GM19452 (cell line): ENCODE results near the gene BABAM2.
"Not testable (repeated sequence)": the region's sequence is repeated elsewhere in the genome, so short reads cannot be mapped to it uniquely, and the experiment has no call there.

Experiments used
- ATAC-seq: cut with Tn5 transposase; IDR thresholded peaks from one replicate; pipeline ENCODE4 v1.9.1; 2021; ENCODE audit not compliant: unreplicated experiment

BABAM2 gene

DNA sequence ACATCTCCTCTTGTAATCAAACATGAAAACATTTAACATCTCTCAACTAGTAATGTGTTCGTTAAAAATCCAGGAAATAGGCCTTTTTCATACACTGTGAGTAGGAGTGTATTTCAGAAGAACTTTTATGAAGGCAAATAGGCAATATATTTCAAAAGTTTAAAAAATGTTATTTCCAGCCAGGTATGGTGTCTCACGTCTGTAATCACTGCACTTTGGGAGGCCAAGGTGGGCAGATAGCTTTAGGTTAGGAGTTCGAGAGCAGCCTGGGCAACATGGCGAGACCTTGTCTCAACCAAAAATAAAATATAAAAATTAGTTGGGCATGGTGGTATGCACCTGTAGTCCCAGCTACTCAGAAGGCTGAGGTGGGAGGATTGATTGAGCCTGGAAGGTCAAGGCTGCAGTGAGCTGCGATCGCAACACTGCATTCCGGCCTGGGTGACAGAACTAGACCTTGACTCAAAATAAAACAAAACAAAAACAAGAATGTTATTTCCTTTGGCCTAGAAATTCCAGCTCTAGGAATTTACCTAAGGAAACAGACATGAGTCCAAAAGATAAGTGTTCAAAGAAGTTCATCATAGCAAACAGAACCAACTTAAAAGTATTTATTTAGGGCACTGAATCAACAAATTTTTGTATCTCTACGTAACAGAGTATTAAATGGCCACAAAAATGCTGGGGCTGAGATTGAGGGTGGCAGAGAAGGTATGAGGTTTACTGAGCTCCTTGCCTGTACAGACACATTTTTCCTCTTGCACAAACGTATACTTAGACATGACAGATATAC, 15.2 kb upstream of the BABAM2 start:
- no peak for ATAC-seq

DNA sequence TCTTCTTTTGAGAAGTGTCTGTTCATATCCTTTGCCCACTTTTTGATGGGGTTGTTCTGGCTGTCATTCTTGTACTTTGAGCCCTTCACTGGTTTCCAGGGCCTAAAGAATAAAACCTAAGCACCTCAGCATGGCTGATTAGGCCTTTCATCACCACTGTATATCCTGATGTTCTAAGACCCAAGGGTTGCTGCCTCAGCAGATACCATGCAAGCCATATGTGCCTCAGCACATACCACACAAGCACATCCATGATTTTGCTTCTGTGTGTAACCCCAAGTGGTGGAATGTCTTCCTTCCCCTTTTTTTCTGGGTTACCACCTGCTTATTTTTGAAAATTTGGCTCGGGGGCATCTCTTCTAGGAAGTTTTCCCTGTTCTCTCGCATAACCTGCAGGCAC, 11.7 kb upstream of the BABAM2 start:
- ATAC-seq, result no peak

DNA sequence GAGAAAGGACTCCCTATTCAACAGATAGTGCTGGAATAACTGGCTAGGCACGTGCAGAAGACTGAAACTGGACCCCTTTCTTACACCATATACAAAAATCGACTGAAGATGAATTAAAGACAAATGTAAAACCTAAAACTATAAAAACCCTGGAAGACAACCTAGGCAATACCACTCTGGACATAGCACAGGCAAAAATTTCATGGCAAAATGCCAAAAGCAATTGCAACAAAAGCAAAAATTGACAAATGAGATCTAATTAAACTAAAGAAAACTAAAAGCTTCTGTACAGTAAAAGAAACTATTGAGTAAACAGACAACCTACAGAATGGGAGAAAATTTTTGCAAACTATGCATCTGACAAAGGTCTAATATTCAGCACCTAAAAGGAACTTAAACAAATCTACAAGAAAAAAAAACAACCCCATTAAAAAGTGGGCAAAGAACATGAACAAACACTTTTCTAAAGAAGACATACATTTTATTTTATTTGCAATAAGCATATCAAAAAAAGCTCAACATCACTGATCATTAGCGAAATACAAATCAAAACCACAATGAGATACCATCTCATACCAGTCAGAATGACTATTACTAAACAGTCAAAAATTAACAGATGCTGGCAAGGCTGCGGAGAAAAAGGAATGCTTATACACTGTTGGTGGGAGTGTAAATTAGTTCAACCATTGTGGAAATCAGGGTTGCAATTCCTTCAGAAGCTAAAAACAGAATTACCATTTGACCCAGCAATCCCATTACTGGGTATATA, 8.5 kb upstream of the BABAM2 start:
- ATAC-seq, result not testable (repeated sequence)

DNA sequence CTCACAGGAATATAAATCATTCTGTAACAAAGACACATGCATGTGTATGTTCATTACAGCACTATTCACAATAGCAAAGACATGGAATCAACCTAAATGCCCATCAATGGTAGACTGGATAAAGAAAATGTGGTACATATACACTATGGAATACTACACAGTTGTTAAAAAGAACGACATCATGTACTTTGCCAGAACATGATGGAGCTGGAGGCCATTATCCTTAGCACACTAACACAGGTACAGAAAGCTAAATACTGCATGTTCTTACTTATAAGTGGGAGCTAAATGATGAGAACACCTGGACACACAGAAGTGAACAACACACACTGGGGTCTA, 8.0 kb upstream of the BABAM2 start:
- ATAC-seq, result not testable (repeated sequence)

DNA sequence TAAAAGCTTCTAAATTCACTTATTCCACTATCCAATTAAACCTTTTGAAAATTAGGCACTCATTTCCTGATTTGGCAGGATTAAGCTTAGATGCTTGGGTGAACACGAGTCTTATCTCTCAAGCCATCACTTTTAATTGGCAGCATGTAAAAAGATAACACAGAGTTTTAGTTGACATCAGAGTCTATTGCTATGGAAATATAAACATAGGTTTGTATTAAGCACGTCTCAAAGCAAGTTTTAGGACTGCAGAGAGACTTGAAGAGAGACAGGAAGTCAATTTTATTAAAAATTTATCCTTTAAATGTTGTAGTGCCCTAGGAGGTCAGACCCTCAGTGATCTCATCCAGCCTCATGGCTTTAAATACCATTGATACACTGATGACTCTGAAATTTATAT, 5.9 kb upstream of the BABAM2 start:
- no peak for ATAC-seq

DNA sequence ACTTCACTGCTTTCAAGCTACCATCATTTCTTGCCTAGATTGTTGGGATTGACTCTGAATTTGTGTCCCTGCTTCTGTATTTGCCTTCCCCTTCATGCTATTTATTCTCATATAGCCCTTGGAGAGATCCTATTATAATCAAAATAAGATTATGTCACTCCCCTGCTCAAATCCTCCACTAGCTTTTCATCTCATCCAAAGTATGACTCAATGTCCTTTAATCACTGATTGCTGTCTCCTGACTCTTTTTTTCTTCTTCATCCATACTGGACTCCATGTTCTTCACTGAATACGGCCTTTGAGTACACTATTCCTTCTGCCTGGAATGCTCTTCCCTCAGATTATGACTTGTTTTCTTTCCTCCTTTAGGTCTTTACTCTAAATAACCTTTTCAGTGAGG, 5.3 kb upstream of the BABAM2 start:
- ATAC-seq, result no peak

DNA sequence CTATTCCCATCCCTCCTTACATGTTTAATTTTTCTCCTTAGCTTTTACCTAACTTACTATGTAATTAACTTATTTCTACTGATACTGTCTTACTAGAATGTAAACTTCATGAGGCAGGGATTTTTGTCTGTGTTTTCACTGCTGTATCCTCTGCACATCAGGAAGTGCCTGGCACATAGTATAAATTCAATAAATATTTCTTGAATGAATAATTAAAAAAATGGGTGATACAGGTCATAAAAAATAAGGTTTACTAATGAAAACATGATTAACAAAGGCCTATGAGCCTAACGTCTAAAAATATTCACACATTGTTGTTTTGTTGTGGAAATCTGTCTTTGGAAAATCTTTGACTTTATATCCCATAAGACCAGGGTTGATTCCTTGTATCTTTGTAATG, 4.9 kb upstream of the BABAM2 start:
- no peak for ATAC-seq

DNA sequence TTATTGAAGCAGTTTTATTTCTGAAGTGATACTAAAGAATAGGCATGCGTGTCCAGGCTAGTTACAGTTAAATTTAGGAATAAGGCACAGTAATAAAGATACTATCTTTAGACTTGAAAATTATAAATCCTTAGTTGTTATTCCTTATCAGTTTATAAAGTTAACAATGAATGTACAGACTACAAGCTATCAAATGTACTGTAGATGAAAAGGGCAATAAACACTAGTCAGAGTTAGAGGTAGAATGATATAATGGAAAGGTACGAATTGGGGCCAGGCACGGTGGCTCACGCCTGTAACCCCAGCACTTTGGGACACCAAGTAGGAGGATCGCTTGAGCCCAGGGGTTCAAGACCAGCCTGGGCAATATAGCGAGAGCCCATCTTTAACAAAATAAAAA, 4.2 kb upstream of the BABAM2 start:
- no peak for ATAC-seq

DNA sequence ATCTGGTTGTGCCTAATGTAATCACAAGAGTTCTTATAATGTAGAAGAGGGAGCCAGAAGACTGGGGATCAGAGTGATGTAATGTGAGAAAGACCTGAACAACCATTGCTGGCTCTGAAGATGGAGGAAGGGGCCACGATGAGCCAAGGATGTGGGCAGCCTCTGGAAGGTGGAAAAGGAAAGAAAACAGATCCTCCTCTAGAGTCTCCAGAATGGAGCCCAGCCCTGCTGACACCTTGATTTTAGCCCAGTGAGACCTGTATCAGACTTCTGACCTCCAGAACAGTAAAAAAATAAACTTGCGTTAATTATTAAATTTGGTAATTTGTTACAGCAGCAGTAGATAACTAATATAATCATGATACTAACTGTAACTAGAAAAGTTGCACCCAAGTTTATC, 3.4 kb upstream of the BABAM2 start:
- no peak for ATAC-seq

DNA sequence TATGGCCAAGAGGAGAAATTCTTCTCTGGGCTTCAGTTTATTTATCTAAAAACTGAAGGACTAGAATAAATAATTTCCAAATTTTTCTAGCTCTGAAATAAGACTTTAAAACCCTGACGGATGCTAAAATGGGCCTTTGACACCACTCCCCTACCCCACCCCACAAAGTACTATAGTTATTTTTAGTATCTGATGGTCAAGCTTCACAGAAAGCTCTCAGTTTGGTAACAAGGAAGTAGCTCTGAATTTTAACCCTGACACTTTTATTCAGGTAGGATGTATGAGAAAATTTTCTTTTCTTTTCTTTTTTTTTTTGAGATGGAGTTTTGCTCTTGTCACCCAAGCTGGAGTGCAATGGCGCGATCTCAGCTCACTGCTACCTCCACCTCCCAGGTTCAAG, 2.7 kb upstream of the BABAM2 start:
- no peak for ATAC-seq

DNA sequence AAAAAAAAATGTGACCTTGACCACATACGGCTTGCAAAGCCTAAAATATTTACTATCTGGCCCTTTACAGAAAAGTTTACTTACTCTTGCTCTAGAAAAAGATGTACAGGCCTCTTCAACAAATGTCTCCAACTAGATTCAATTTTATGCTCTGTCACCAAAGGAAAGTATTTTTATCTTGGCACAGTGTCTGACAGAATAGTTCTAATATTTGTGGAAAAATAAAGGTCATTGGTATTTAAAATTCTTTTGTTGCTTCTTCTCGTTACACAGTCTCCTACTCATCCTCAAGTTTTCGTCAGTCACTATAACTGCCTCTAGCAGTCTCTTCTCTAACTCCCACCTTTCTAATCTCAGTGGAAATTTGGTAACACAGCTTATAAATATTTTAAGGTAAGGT, 1.7 kb upstream of the BABAM2 start:
- no peak for ATAC-seq

DNA sequence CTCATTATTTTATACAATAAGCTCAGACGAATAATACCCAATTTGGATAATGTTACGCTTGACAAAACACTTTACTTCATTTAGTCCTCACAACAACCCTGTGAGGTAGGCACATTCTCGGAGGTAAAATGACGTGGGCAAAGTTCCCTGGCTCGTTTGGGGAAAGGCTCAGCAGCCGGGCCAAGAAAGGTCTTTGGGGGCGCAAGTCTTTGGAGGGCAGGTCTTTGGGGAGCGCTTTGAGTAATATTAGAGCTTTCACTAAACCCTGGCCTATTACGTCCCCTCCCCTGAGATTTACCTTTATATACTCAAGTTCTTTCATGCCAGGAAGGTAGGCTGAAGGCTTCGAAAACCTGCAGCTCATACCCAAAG, 769 bp upstream of the BABAM2 start:
- no peak for ATAC-seq

DNA sequence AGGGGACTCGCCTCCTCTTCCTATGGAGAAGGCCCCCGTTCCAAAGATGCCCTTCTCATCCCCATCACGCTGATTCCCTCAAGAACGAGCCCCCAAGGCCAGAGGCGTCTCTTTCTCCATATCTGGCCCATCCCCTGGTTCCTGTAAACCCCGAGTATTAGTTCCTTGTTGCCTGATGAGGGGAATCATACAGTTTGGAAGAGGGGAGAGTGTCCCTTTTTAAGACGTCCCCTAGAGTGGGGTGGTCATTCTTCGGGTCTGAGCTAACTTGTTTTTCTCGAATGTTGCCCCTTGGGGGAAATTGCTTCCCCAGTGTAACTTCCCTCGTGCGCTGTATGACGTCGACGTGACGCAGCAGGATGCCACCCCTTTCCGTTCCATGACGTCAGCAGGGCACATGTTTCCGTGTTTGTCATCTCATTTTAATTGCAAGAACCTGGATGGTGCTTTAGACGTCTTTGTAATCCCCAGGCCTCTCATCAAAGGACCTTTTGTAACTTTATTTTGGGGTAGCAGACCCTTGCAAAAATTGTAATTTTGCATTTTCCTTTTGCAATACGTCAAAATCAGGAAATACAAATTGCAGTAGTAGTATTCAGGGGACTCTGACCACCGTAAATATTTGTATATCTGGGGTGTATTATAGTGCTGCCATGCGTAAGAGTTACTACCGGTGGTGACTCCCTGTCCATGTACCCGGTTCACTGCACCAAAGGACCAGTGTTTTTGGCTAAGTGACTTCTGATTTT, 569 bp downstream of the BABAM2 start:
- peak; percentile 12 for ATAC-seq

DNA sequence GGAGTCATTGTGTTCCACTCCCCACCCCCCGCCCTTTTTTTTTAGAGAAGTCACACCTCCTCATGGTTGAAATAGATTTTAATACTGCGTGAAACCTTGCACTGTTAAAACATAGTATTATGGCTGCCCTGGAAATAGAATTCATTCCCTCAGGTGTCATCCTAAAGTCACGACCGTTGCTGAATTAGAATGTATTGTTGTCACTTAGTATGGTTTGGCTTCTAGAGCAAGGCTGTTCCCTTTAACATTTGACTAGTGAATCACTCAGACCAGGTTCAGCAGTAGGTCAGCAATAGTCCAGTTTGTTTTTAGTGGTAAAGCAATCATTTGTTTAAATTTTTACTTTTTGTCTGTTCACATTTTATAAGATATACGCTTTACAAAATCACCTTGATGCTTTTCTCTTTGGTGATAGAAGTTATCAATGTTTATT, 1.2 kb downstream of the BABAM2 start:
- ATAC-seq, result no peak

DNA sequence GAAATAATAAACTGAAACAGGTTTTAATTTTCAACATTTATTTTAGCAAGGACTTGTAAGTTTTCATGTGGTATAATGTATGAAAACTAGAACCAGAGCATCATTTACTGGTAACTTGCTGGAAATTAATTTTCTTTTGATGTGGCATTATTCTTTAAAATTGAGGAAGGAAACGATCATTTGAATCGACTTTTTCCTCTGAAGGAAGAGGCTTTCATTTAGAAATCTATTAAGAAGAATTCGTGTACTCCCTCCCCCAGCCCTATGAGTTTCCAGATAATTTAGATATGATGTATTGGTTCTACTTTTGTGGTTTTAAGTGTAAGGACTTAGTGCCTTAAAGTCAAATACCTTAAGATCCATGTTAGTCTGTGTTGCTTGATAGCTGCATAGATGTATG, 2.5 kb downstream of the BABAM2 start:
- no peak for ATAC-seq

DNA sequence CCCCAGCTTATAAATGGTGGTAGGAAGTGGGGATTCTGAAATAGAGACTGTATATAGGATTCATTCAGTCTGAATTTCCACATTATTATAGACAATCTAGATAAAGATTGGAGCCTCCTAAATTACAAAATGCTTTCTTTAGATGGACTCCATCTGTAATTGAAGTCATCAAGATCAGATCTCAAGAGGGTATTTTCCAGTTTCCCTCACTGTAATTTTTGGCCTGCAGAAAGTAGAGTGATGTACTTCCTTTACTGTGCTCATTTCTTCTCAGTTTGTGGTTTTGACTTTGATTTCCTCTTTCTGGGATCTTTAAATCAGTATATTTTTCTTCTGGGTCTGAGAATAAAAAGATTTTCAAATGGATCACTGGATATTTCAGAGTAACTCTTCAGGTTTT, 7.2 kb downstream of the BABAM2 start:
- ATAC-seq, result no peak

DNA sequence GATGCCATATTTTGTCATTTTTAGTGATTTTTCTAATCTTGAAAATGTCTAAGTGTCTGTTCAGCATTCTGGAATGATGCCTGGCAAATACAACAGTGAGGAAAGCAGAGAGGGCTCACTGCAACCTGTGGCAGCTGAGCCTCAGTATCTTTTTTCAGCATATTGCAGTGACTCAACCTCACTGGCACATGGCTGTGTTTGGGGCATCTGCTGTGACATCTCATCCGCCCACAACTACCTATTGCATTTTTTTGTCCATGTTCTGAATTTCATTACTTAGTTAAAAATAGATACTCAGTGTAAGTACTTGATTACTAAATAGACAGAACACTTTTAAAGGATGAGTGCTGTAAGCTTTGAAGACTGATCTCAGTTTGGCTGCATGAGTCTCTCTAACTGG, 10.7 kb downstream of the BABAM2 start:
- ATAC-seq, result no peak

DNA sequence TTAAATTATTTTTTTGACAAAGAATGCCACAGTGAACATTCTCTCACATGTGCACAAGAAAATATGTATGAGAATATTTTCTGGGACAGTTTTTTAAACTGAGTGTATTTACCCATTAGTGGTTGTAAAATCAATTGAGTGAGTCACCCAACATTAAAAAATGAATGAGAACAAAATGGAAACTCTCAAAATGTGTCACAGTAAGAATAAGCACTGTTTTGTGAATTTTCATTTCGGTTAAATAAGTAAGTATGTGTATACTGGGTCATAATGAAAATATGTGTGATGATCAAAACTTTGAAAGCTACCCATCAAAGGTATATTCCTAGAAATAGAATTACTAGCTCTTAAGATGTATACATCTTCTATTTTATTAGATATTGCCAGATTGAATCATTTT, 11.6 kb downstream of the BABAM2 start:
- ATAC-seq, result no peak

DNA sequence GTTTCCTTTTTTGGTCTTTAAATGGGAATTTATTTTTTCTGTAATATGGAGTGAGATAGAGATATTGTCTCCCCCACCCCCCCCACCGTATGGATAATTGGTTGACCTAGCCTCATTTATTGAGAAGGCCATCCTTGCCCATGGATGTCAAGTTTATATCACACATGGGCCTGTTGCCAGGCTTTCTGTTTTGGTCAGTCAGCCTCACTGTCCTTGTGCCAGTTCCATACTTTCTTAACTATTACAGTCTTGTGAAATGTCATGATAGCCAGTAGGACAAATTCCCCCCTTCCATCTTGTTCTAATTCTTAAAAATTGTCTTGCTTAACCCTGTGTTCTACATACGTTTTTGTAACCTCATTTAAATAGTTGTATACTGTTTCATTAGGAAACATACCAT, 12.5 kb downstream of the BABAM2 start:
- no peak for ATAC-seq

DNA sequence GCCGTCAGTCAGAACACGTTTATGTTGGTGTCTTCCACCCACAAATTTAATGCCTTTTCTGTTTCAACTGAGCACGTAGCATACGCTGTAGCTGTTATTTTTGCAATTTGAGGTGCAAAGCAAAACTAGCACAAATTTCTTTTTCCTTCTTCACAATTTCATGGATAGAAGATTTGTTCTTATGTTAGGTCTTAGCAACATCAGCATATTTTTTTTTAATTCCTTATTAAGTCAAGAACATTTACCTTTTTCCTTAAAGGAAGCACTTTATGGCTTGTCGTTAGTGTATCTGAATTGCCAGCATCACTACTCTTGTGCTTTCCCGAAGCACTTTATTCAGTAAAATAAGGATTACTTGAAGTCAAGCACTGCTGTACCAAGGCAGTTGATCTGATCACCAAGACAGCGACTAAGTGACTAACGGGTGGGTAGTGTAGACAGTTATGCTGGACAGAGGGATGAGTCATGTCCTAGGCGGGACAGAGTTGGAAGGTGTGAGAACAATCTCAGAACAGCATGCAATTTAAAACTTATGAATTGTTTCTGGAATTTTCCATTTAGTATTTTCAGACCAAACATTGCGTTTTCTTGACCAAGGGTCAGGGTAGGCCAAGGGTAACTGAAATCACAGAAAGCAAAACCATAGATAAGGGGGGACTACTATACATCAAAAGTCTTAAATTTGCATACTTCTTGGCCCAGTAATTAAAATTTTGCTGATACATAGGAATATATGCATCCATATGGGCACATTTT, 13.3 kb downstream of the BABAM2 start:
- no peak for ATAC-seq

DNA sequence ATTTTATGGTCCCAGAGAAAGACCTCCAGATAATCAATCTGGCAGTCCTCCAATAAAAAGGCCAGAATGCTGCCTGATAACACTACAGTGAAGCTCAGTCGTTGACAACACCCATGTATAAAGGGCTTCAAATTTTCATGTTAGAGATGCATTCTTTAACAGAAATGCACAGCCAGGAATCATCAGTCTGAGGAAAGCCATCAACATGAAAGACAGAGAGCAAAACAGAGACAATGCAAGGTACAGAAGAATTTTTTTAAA, 13.8 kb downstream of the BABAM2 start:
- no peak for ATAC-seq

DNA sequence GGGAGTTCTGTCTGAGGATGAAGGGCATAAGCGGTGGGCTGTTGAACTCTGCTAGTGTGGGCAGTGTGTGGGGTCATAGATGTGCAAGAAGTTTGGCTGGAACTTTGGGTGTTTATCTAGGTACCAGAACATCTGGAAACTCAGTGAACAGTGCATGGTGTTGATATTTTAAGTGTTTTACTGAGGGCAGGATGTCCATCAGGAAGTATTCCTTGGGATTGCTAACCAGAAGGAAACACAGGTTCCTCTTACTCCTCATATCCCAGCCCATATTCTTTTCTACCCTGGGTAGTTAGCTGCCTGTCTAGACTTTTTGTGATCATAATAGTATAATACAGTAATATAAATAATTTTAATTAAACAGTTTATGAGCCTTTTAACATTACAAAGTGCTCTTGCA, 15.5 kb downstream of the BABAM2 start:
- ATAC-seq, result no peak
